Effector memory CD4-positive, alpha-beta T cell (primary cell): ENCODE data around the gene BICRAL.

ENCODE experiments used
- DNase-seq, 3 donors: peaks; one replicate each; pipeline ENCODE4 v3.0.0-alpha.2; 2020
- H3K27ac ChIP-seq: 2 replicates; pipeline ENCODE4 v1.7.0; 2013; ENCODE audit warnings: mild to moderate bottlenecking, low read length, moderate library complexity; ENCODE audit not compliant: insufficient read depth, poor library complexity, severe bottlenecking
- H3K27me3 ChIP-seq: replicated peaks from 2 replicates; pipeline ENCODE4 v1.7.0; 2013; ENCODE audit warnings: mild to moderate bottlenecking, low read length; ENCODE audit not compliant: insufficient read depth, control insufficient read depth, poor library complexity, severe bottlenecking
- H3K36me3 ChIP-seq: 2 replicates; pipeline ENCODE4 v1.7.0; 2013; ENCODE audit warnings: mild to moderate bottlenecking, low read length, moderate library complexity; ENCODE audit not compliant: control insufficient read depth, insufficient read depth
- H3K4me1 ChIP-seq: 2 replicates; pipeline ENCODE4 v1.7.0; 2013; ENCODE audit warnings: low read length, mild to moderate bottlenecking; ENCODE audit not compliant: control insufficient read depth, insufficient read depth, poor library complexity, severe bottlenecking
- H3K4me3 ChIP-seq: 2 replicates; pipeline ENCODE4 v1.7.0; 2013; ENCODE audit warnings: low read length, low read depth, mild to moderate bottlenecking; ENCODE audit not compliant: insufficient read depth, poor library complexity, severe bottlenecking
- H3K9me3 ChIP-seq: 2 replicates; pipeline ENCODE4 v1.7.0; 2013; ENCODE audit warnings: mild to moderate bottlenecking, low read length, moderate library complexity; ENCODE audit not compliant: control insufficient read depth

The BICRAL gene

DNA sequence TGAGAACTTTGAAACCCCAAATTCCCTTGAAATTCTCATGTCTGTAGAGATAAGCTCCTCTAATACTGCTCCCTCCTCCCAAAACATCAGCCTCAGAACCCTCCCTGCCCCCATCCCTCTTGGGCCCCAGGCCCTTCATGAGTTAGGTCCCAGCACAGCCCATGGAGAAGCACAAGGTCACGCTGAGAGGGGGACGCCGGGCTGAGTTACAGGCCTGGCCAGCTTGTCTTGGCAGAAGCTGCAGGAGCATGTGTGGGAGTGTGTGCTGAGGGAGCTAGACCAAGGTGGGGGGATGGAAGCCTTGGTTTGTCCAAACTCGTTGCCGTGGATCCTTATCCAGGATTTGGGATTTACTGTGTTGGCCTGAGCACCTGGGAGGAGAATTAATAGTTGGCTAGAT lies 125.5 kb downstream of the BICRAL start:
- Histone ChIP-seq H3K27me3 (peaks cover 10% of the 10 kb centered on the region), H3K36me3 (no peaks in the 10 kb centered on the region), H3K27ac (no peak overlapping the region), H3K9me3 (no peaks in the 10 kb centered on the region), H3K4me1 (peaks cover 5% of the 10 kb centered on the region), H3K4me3 (no peak overlapping the region)
- no peak for DNase-seq

DNA sequence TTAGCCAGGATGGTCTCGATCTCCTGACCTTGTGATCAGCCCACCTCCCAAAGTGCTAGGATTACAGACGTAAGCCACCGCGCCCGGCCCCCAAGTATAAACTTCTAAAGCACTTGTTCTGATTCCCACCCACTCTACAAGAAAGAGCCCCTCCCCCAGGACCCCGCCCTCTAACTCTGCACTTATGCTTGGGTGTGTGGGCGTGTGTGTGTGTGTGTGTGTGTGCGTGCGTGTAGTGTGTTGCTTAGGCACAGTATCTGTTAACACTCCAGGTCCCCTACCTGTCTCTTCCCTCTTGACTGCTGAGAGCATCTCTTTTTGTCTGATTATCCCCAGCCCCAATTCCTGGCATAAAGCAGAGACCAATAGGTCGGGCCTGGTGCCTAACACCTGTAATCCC lies 128.0 kb downstream of the BICRAL start:
- Histone ChIP-seq H3K36me3 (no peaks in the 10 kb centered on the region), H3K9me3 (no peaks in the 10 kb centered on the region), H3K27ac (no peak overlapping the region), H3K4me3 (no peak overlapping the region), H3K4me1 (peaks cover 5% of the 10 kb centered on the region), H3K27me3 (peaks cover 13% of the 10 kb centered on the region)
- DNase-seq, result no peak

- no peak overlapping the region for H3K4me3 ChIP-seq
These were observed 129.5 kb downstream of the BICRAL start for GRCh38 chr6:42911171-42912021.

DNA sequence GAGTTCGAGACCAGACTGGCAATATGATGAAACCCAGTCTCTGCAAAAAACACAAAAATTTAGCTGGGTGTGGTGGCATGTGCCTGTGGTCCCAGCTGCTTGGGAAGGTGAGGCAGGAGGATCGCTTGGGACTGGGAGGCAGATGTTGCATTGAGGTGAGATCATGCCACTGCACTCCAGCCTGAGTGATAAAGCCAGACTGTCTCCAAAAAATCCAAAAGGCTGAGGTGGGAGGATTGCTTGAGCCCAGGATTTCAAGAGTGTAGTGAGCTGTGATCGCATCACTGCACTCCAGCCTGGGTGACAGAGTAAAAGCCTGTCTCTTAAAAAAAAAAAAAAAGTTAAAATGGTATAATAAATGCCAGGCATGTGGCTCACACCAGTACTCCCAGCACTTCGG lies 132.7 kb downstream of the BICRAL start:
- H3K4me3 ChIP-seq, result no peak overlapping the region
- no peak for DNase-seq
- H3K4me1 ChIP-seq, result peaks cover 5% of the 10 kb centered on the region
- H3K27ac ChIP-seq, result no peak overlapping the region
- H3K36me3 ChIP-seq, result no peaks in the 10 kb centered on the region
- H3K9me3 ChIP-seq, result no peaks in the 10 kb centered on the region
- H3K27me3 ChIP-seq, result peaks cover 13% of the 10 kb centered on the region

More at GRCh38 chr6:42911171-42912021, 129.5 kb downstream of the BICRAL start:
- no peak for DNase-seq
- H3K27ac ChIP-seq, result no peak overlapping the region
- no peaks in the 10 kb centered on the region for H3K36me3 ChIP-seq
- H3K4me1 ChIP-seq, result peaks cover 5% of the 10 kb centered on the region
- no peaks in the 10 kb centered on the region for H3K9me3 ChIP-seq
- peaks cover 13% of the 10 kb centered on the region for H3K27me3 ChIP-seq

DNA sequence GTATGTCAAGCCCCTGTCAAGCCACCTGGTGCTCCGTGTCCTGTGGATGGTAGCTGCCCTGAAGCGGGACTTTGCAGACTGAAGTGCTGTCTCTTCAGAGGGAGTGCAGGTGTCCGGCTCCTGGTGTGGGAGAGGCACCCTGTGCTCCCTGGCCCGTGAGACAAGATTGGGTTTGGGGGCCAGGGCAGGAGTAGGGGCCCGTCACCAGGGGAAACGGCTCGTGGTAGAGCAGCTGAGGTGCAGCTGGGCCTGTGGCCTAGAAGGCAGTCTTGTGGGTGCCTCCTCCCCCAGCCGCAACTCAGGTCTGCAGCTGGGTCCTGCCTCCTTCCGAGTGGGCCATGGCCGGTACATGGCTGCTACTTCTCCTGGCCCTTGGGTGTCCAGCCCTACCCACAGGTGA lies 133.9 kb downstream of the BICRAL start, which contains the start of gene PTCRA:
TSS of gene PTCRA (plus strand) at position 322 of the 400 bp plus-strand sequence. CDS start at position 339, 17 bp downstream.
- no peaks in the 10 kb centered on the region for H3K9me3 ChIP-seq
- peaks cover 5% of the 10 kb centered on the region for H3K4me1 ChIP-seq
- H3K27ac ChIP-seq, result no peak within 1 kb of the TSS
- H3K36me3 ChIP-seq, result no peaks in the 10 kb centered on the region
- no peak for DNase-seq
- H3K4me3 ChIP-seq, result no peak within 1 kb of the TSS
- H3K27me3 ChIP-seq, result peaks cover 13% of the 10 kb centered on the region

GRCh38 chr6:42916288-42916687 lies 134.4 kb downstream of the BICRAL start:
- Histone ChIP-seq H3K27ac (no peak overlapping the region), H3K4me1 (peaks cover 5% of the 10 kb centered on the region), H3K4me3 (no peak overlapping the region), H3K36me3 (no peaks in the 10 kb centered on the region), H3K27me3 (peaks cover 11% of the 10 kb centered on the region), H3K9me3 (no peaks in the 10 kb centered on the region)
- DNase-seq, result no peak
